Erythroblast (primary cell): ENCODE data around the gene FLT3LG.
A peak's percentile ranks its signal among the peaks of the same experiment; 100 is the strongest.

Source experiments
- GATA1 ChIP-seq: IDR thresholded peaks from 2 replicates; pipeline ENCODE4 v1.6.1; 2011; ENCODE audit warnings: low read depth, mild to moderate bottlenecking, control low read depth, low read length, moderate library complexity
- POLR2A ChIP-seq: IDR thresholded peaks from 2 replicates; pipeline ENCODE4 v1.6.1; 2011; ENCODE audit warnings: mild to moderate bottlenecking, low read length

- peak; percentile 46 for TF ChIP-seq POLR2A
- TF ChIP-seq GATA1: no peak
These were observed 25.1 kb downstream of the FLT3LG start for GRCh38 chr19:49499030-49499670.
